ENCODE measurements around the gene HES5. TPM values are rescaled to one million over a fixed set of nuclear protein-coding genes. Genes with fewer than 3 reads are reported as not detected.

Gene HES5
- total RNA-seq, 6 donors from 2014 or later = 0.31 to 1.6 (median 0.92) TPM; not detected in 2

DNA sequence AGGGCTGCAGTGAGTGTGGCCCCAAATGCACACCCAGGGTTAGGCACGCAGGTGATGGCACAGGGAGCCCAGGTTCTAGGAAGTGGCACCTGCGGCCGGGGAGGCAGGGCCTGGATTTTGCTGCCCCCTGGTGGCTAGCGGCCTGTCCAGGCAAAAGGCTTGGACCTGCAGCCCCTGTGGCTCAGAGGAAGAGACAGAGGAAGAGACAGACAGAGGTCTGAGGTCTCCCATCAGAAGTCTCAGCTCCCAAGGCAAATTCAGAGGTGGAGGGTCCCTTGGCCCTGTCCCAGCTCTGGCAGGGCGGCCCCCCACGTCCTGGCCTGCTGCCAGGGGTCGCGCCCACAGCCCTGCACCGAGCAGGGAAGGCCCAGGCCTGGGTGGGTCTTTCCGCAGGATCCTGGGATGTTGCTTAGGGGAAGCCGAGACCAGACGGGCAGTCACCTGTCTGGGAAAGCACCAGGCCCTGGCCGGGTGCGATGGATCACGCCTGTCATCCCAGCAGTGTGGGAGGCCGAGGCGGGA, 18.1 kb upstream of the HES5 start:
- Histone ChIP-seq H3K4me1 (peaks cover 51 to 66% (median 64%) of the 10 kb centered on the region in 4 donors), H3K36me3 (no peaks in the 10 kb centered on the region), H3K4me3 (peak overlapping the region; percentile 23 to 90 (median 68)), H3K27ac (peak overlapping the region; percentile 96 to 99 (median 98)), H3K9me3 (no peaks in the 10 kb centered on the region), H3K27me3 (no peaks in the 10 kb centered on the region)
- WGBS, 2 donors = 8 to 26% methylated on average over 10 to 17 of the region's 17 CpGs
- TF ChIP-seq EP300 (IDR thresholded peaks at IDR 0.05) (no peak), POLR2A (IDR thresholded peaks at IDR 0.05) (peak in 1 of 4 donors; percentile 45), POLR2AphosphoS5 (IDR thresholded peaks at IDR 0.05) (peak in 1 of 2 donors; percentile 30)
- TF ChIP-seq, protein P1, sequence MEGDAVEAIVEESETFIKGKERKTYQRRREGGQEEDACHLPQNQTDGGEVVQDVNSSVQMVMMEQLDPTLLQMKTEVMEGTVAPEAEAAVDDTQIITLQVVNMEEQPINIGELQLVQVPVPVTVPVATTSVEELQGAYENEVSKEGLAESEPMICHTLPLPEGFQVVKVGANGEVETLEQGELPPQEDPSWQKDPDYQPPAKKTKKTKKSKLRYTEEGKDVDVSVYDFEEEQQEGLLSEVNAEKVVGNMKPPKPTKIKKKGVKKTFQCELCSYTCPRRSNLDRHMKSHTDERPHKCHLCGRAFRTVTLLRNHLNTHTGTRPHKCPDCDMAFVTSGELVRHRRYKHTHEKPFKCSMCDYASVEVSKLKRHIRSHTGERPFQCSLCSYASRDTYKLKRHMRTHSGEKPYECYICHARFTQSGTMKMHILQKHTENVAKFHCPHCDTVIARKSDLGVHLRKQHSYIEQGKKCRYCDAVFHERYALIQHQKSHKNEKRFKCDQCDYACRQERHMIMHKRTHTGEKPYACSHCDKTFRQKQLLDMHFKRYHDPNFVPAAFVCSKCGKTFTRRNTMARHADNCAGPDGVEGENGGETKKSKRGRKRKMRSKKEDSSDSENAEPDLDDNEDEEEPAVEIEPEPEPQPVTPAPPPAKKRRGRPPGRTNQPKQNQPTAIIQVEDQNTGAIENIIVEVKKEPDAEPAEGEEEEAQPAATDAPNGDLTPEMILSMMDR (IDR thresholded peaks at IDR 0.05) = peak; percentile 92 to 98 (median 96)
- ATAC-seq (ENCODE audit: low FRiP score in 2 of 2) = peak; percentile 75 to 80
- peak; percentile 91 to 93 for DNase-seq

DNA sequence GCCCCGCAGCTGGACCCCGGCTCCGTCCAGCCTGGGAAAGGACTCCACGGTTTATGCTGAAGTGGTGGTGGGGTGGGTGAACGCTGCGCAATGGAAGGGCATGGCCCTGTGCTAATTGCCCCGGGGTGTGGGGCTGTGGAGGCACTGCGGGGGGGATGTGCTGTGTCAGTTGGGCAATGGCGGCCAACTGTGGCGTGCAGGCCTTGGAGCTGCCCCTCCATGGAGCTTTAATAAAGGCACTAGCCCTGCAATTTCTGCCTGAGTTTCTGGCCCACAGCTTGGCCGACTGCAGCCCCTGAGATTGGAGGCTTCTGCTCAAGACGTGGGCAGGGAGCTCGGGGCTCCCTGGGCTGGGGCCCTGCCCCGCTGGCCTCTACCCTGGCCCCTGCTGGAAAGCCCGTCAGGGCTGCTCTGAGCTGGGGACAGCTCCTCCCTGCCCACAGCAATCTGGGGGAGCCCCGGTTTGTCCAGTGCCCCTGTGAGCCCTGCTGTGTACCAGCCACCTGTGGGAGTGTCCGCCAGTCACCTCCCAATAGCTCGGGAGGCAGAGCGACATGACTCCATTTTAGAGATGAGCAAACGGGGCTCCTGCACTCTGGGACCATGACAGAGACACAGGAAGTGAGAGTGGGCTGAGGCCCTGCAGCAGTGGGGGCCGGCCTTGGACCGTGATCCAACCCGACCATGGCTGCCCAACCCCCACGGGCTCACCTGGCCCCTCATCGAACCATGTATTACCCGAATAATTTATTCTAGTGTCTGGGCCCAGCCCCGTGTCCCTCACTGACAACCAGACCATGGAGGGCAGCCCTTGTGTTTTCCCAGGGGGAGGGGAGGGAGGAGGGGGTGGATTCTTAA, 17.4 kb upstream of the HES5 start:
- WGBS, 2 donors = 5 to 10% methylated on average over 14 to 15 of the region's 27 CpGs
- peaks cover 51 to 66% (median 64%) of the 10 kb centered on the region in 4 donors for H3K4me1 ChIP-seq
- H3K4me3 ChIP-seq = peak overlapping the region; percentile 67 to 90 (median 75)
- no peaks in the 10 kb centered on the region for H3K9me3 ChIP-seq
- TF ChIP-seq EP300 (IDR thresholded peaks at IDR 0.05) (no peak), POLR2AphosphoS5 (IDR thresholded peaks at IDR 0.05) (no peak), POLR2A (IDR thresholded peaks at IDR 0.05) (peak in 1 of 4 donors; percentile 65)
- TF ChIP-seq, protein P1 (IDR thresholded peaks at IDR 0.05) = no peak
- DNase-seq (peak in 1 of 2 donors; percentile 76), ATAC-seq (ENCODE audit: low FRiP score in 2 of 2) (no peak)
- no peaks in the 10 kb centered on the region for H3K27me3 ChIP-seq
- H3K27ac ChIP-seq = peak overlapping the region; percentile 96 to 99 (median 98)
- H3K36me3 ChIP-seq = no peaks in the 10 kb centered on the region

DNA sequence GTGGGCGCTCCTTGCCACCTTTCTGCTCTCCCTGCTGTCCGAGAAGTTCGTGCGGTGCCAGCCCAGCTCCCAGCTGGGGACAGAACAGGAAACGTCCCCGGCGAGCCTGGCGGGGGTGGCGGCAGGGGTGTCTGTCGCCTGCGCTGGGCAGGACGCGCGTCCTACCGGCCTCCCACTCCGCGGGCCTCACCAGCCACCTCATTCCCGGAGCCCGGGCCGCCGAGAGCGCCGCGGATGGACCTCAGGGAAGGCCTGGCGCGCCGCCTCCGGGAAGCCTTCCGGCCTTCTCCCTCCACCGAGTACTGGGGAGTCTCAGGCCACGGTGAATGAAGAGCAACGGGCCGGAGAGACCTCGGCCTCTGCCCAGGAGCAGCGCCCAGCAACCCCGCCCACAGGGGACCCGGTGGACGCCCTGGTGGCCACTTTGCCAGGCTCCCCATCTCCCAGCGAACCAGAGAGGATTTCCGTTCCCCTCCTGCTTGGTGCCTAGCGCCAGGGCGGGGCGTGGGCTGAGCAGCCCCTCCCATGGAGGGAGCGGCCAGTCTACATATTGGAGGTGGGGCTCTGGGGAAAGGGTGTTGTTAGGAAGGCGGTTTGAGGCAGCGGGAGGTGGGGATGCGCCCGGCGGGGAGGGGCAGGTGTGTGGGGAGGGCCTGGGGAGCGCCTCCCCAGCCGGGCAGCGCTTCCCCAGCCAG, 16.6 kb upstream of the HES5 start:
- peak overlapping the region; percentile 67 to 90 (median 75) for H3K4me3 ChIP-seq
- 0% methylated on average over 22 of the region's 52 CpGs; no CpG with 5 or more reads in 1 of the 2 donors for WGBS, 2 donors
- H3K36me3 ChIP-seq = no peaks in the 10 kb centered on the region
- peak; percentile 76 to 86 for ATAC-seq (ENCODE audit: low FRiP score in 2 of 2)
- H3K4me1 ChIP-seq = peaks cover 51 to 70% (median 68%) of the 10 kb centered on the region in 4 donors
- DNase-seq = peak; percentile 95 to 96
- H3K9me3 ChIP-seq = no peaks in the 10 kb centered on the region
- peak overlapping the region; percentile 96 to 99 (median 98) for H3K27ac ChIP-seq
- TF ChIP-seq EP300 (IDR thresholded peaks at IDR 0.05) (peak in 1 of 4 donors; percentile 17), POLR2A (IDR thresholded peaks at IDR 0.05) (peak in 3 of 4 donors; percentile 21 to 55 (median 53)), POLR2AphosphoS5 (IDR thresholded peaks at IDR 0.05) (peak; percentile 45 to 91)
- TF ChIP-seq, protein P1 (IDR thresholded peaks at IDR 0.05) = peak; percentile 15 to 70 (median 45)
- no peaks in the 10 kb centered on the region for H3K27me3 ChIP-seq

DNA sequence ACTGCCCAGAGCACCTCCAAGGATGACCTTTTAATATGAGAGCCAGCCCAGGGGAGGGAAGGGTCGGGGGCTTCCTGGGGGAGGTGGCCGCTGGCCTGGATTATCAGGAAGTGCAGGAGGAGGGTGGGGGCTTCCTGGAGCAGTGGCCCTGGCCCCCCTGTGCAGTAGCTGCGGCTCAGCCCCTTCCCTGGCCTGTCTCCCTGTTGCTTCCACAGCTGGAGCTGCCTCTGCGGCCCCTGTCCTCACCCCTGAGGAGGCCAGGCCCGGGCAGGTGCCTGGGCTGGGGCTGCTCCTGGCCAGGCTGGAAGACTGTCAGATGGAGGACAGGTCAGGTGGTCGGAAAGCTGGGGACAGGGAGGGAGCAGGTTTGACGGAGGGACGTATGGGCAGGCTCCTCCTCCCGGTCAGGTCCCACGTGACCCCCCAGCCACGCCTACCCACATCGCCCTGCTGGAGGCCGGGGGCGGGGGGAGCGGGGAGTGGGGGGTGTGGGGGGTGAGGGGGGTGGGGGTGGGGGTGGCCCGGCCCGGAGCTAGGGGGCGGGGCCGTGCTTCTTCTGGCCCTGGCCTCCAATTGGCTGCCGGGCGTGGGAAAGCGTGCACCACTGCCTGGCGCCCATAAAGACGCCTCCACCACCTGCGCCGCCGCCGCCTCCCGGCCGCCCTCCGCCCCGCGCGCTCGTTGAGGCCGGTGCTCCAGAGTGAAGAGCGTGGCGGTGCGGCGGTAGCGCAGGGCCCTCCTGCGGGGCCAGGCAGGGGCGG, 15.9 kb upstream of the HES5 start:
- 0 to 4% methylated on average over 1 to 20 of the region's 43 CpGs for WGBS, 2 donors
- Histone ChIP-seq H3K4me1 (peaks cover 56 to 78% (median 73%) of the 10 kb centered on the region in 4 donors), H3K9me3 (no peaks in the 10 kb centered on the region), H3K36me3 (no peaks in the 10 kb centered on the region), H3K27ac (peak overlapping the region; percentile 96 to 99 (median 98)), H3K27me3 (peaks cover 0 to 2% (median under 1%) of the 10 kb centered on the region in 4 donors), H3K4me3 (peak overlapping the region; percentile 67 to 90 (median 75))
- TF ChIP-seq POLR2A (IDR thresholded peaks at IDR 0.05) (peak in 2 of 4 donors; percentile 39 to 79), EP300 (IDR thresholded peaks at IDR 0.05) (no peak), POLR2AphosphoS5 (IDR thresholded peaks at IDR 0.05) (peak in 1 of 2 donors; percentile 84)
- TF ChIP-seq, protein P1 (IDR thresholded peaks at IDR 0.05) = no peak
- DNase-seq (peak; percentile 96 to 97), ATAC-seq (ENCODE audit: low FRiP score in 2 of 2) (peak; percentile 59 to 81)

Measured in upper lobe of left lung (tissue), 6 donors.